Heart left ventricle (tissue), 13 donors: ENCODE results near the gene RUBCNL.

ENCODE experiments used
- POLR2A ChIP-seq, 2 donors: fragments of 450-650 bp; IDR thresholded peaks; one replicate each; pipeline ENCODE4 v1.6.1; 2017; ENCODE audit warnings: antibody characterized with exemption in 2 of 2, mild to moderate bottlenecking in 2 of 2, moderate library complexity in 2 of 2
- TF ChIP-seq, protein P1 (sequence below), 12 donors: fragments of 200-600 bp; sonication (generic) in 4 of 12; IDR thresholded peaks; one replicate each; pipeline versions ENCODE4 v1.5.0 to v1.8.0; 2018 to 2022; ENCODE audit warnings: antibody characterized with exemption in 12 of 12, mild to moderate bottlenecking in 5 of 12
- donor health status: ischemic (EF 13 %, LVEDD 7.1; RV severe dilation, severe dysfunction).
- donor health status: DM: no; HTN: yes; CAD: no.
- donor health status: DM: no; HTN: no; CAD: no.
- donor health status: ischemic (EF 25% LVEDD 6.9; RV normal size, moderate dysfunction).
- donor health status: ischemic (EF 25% LVEDD 5.7; RV mildly dilated, moderate dysfunction).
- donor health status: ischemic (EF 35%, LVEDD 5.7; RV mildly dilated, moderate dysfunction).
- donor health status: nonischemic (EF 11% LVEDD 7.7; RV severe dilation, severe dysfunction).
- donor health status: DM: yes; HTN: yes; CAD: no.
- donor health status: PGD.
- donor health status: ischemic (EF 29% LVEDD 5.4; RV normal size, mild dysfunction).
- donor health status: nonischemic (EF 23%, LVEDD 6.1; RV moderate dilation, normal function).

DNA sequence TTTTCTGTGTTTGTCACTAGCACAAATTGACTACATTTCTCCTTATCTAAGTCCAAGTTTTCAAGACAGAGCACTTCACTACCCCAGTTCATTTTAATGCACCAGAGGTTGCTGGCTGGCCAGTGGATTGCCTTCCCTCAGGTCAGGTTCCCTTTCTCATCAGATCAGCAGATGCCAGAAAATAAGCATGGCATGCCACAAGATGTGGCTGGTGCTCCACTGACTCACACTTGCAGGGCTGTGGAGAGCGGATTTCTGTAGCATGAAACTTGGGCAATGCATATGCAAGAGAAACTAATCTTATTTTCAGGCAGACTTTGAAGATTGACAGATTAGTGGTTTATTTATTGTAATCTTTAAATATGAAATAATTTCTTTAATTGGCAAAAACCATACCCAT lies 79.5 kb downstream of the RUBCNL start:
- TF ChIP-seq, protein P1, sequence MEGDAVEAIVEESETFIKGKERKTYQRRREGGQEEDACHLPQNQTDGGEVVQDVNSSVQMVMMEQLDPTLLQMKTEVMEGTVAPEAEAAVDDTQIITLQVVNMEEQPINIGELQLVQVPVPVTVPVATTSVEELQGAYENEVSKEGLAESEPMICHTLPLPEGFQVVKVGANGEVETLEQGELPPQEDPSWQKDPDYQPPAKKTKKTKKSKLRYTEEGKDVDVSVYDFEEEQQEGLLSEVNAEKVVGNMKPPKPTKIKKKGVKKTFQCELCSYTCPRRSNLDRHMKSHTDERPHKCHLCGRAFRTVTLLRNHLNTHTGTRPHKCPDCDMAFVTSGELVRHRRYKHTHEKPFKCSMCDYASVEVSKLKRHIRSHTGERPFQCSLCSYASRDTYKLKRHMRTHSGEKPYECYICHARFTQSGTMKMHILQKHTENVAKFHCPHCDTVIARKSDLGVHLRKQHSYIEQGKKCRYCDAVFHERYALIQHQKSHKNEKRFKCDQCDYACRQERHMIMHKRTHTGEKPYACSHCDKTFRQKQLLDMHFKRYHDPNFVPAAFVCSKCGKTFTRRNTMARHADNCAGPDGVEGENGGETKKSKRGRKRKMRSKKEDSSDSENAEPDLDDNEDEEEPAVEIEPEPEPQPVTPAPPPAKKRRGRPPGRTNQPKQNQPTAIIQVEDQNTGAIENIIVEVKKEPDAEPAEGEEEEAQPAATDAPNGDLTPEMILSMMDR (IDR thresholded peaks at IDR 0.05), result no peak
- TF ChIP-seq POLR2A (IDR thresholded peaks at IDR 0.05), result no peak
